Panc1 (cell line): ENCODE measurements around the gene TBRG4. TPM values are rescaled to one million over a fixed set of nuclear protein-coding genes. Genes with fewer than 3 reads are reported as not detected.

Source experiments
- ATAC-seq: fragments of 200-7000 bp; cut with Tn5 transposase; 2 replicates; pipeline ENCODE4 v1.9.1; 2020; ENCODE audit warnings: mild to moderate bottlenecking, moderate library complexity
- BruUV-seq: library from RNA; stranded (reverse); fragments of 400-500 nt; replicated peaks from 2 replicates; lab custom pipeline; 2021; lab: Mats Ljungman, UMichigan
- CTCF ChIA-PET: fragments of 300-600 bp; sonication (Branson Sonifier 250); formaldehyde crosslinking; loops from one replicate; lab custom pipeline; 2022; ENCODE audit warnings: antibody characterized with exemption; lab: Charles Lee
- POLR2A ChIA-PET: fragments of 300-600 bp; sonication (Branson Sonifier 250); formaldehyde crosslinking; loops from one replicate; lab custom pipeline; 2022; ENCODE audit warnings: antibody characterized with exemption; lab: Charles Lee
- DNase-seq: peaks from one replicate; pipeline ENCODE4 v3.0.0-alpha.2; 2010; ENCODE audit warnings: low read depth, low spot score
- H3K27ac ChIP-seq: 2 replicates; pipeline ENCODE4 v1.5.1; 2011; ENCODE audit warnings: mild to moderate bottlenecking, low read length, inconsistent platforms
- H3K27me3 ChIP-seq: fragments of 200-500 bp; sonication (Bioruptor generic); 2 replicates; pipeline ENCODE4 v1.6.0; 2014; ENCODE audit warnings: low read length, inconsistent platforms; ENCODE audit not compliant: control insufficient read depth, insufficient read depth
- H3K36me3 ChIP-seq: fragments of 200-500 bp; sonication (Bioruptor generic); 2 replicates; pipeline ENCODE4 v1.5.1; 2014; ENCODE audit warnings: inconsistent platforms, mild to moderate bottlenecking, low read length, moderate library complexity; ENCODE audit not compliant: control insufficient read depth, insufficient read depth
- H3K4me1 ChIP-seq: 2 replicates; pipeline ENCODE4 v1.5.1; 2011; ENCODE audit warnings: inconsistent platforms, mild to moderate bottlenecking, low read length, moderate library complexity; ENCODE audit not compliant: control insufficient read depth, insufficient read depth
- H3K4me3 ChIP-seq, 2 experiments: 2 replicates each; pipeline ENCODE4 v1.5.1; 2011 to 2012; ENCODE audit warnings: low read depth in 2 of 2, low read length in 2 of 2, mild to moderate bottlenecking in 2 of 2, inconsistent platforms in 1 of 2, moderate library complexity in 1 of 2
- H3K9me3 ChIP-seq: fragments of 200-500 bp; sonication (Bioruptor generic); 2 replicates; pipeline ENCODE4 v1.5.1; 2014; ENCODE audit warnings: low read depth, mild to moderate bottlenecking, inconsistent platforms, low read length, moderate library complexity; ENCODE audit not compliant: control insufficient read depth, insufficient read depth
- CTCF ChIP-seq: fragments of 450-650 bp; IDR thresholded peaks from 2 replicates; pipeline ENCODE4 v1.5.1; 2017; ENCODE audit warnings: mild to moderate bottlenecking
- POLR2AphosphoS5 ChIP-seq: IDR thresholded peaks from 2 replicates; pipeline ENCODE4 v1.6.1; 2012; ENCODE audit warnings: mild to moderate bottlenecking, low read depth, low read length, moderate library complexity
- REST ChIP-seq, 2 experiments: IDR thresholded peaks; 2 replicates each; pipeline ENCODE4 v1.6.1; 2011 to 2012; ENCODE audit warnings: low read depth in 2 of 2, control low read depth in 1 of 2, low read length in 1 of 2, mild to moderate bottlenecking in 1 of 2, moderate library complexity in 1 of 2; ENCODE audit not compliant: insufficient read depth in 1 of 2
- SIN3A ChIP-seq: IDR thresholded peaks from 2 replicates; pipeline ENCODE4 v1.6.1; 2012; ENCODE audit warnings: low read depth, mild to moderate bottlenecking, low read length, moderate library complexity, borderline replicate concordance; ENCODE audit not compliant: insufficient read depth
- TCF7L2 ChIP-seq: IDR thresholded peaks from 2 replicates; pipeline ENCODE4 v1.6.1; 2011; ENCODE audit warnings: mild to moderate bottlenecking, low read depth, low read length, inconsistent platforms
- in situ Hi-C: cut with HindIII; loops from 2 replicates; pipeline ENCODE4 v1.10.0; 2016; ENCODE audit warnings: low sequenced_read_pairs, low pct_unique_long_range_greater_than_20kb
- intact Hi-C: fragments of 100-400 bp; cut with micrococcal nuclease; formaldehyde crosslinking; loops from one replicate; pipeline ENCODE4 v1.10.0; 2022; ENCODE audit not compliant: unreplicated experiment
- total RNA-seq: library from RNA; stranded (reverse); gene quantifications from one replicate; pipeline ENCODE4 v1.2.1, GENCODE V29; 2021; ENCODE audit not compliant: unreplicated experiment

The TBRG4 gene
- total RNA-seq, 1 experiment from 2014 or later, result 149 TPM

GRCh38 chr7:45100761-45101480 is 10.6 kb downstream of the TBRG4 start:
- DNase-seq (no peak), ATAC-seq (no peak)
- no TSS peak for BruUV-seq
- intact Hi-C loops, result loop anchor here (1.0 kb wide), 1 partner anchor 25 kb away; no protein-coding TSS in a partner anchor
- Histone ChIP-seq H3K27me3 (no peaks in the 10 kb centered on the region), H3K4me3 (no peak overlapping the region), H3K36me3 (peaks cover 49% of the 10 kb centered on the region), H3K9me3 (no peaks in the 10 kb centered on the region), H3K4me1 (no peaks in the 10 kb centered on the region), H3K27ac (no peak overlapping the region)
- ChIA-PET POLR2A (no interaction called here), CTCF (no interaction called here)
- in situ Hi-C loops, result no loop called here
- TF ChIP-seq SIN3A, result no peak
- no peak for TF ChIP-seq REST (IDR thresholded peaks at IDR 0.05; ENCODE audit: insufficient read depth in 1 of 2, low read depth in 2 of 2, low read length in 1 of 2)
- TF ChIP-seq POLR2AphosphoS5, result no peak
- TF ChIP-seq TCF7L2, result no peak
- TF ChIP-seq CTCF, result no peak

GRCh38 chr7:45099891-45100760 is 11.4 kb downstream of the TBRG4 start:
- DNase-seq, result no peak
- Histone ChIP-seq H3K4me1 (no peaks in the 10 kb centered on the region), H3K9me3 (no peaks in the 10 kb centered on the region), H3K27me3 (no peaks in the 10 kb centered on the region), H3K27ac (no peak overlapping the region), H3K36me3 (peaks cover 41% of the 10 kb centered on the region), H3K4me3 (no peak overlapping the region)
- ATAC-seq, result peak; percentile 42
- ChIA-PET CTCF (no interaction called here), POLR2A (no interaction called here)
- intact Hi-C loops (loop anchor here (1.0 kb wide), 1 partner anchor 26 kb away; no protein-coding TSS in a partner anchor), in situ Hi-C loops (no loop called here)
- no TSS peak for BruUV-seq
- TF ChIP-seq CTCF, result no peak
- no peak for TF ChIP-seq POLR2AphosphoS5
- no peak for TF ChIP-seq TCF7L2
